Tibial artery (tissue), 4 donors: Measurements from ENCODE around the gene KTN1.

Source experiments
- DNase-seq, 2 donors: peaks; one replicate each; pipeline ENCODE4 v3.0.0-alpha.2; 2019
- H3K27ac ChIP-seq, 2 donors: fragments of 200-600 bp; sonication (generic) in 1 of 2; 1 replicate in 1 of 2; 2 replicates in 1 of 2; pipeline ENCODE4 v1.5.1; 2018 to 2019; ENCODE audit warnings: mild to moderate bottlenecking in 1 of 2
- H3K27me3 ChIP-seq, 2 donors: fragments of 200-600 bp; sonication (generic) in 1 of 2; one replicate each; pipeline versions ENCODE4 v1.5.1 to v1.6.0; 2016 to 2019
- H3K36me3 ChIP-seq, 3 donors: fragments of 200-600 bp; sonication (generic) in 2 of 3; one replicate each; pipeline ENCODE4 v1.5.1; 2016 to 2019; ENCODE audit warnings: mild to moderate bottlenecking in 2 of 3
- H3K4me1 ChIP-seq, 4 donors: fragments of 200-600 bp; sonication (generic) in 2 of 4; 1 replicate in 3 of 4; 2 replicates in 1 of 4; pipeline ENCODE4 v1.5.1; 2016 to 2019
- H3K4me3 ChIP-seq, 2 donors: fragments of 200-600 bp; sonication (generic) in 1 of 2; 1 replicate in 1 of 2; 2 replicates in 1 of 2; pipeline ENCODE4 v1.5.1; 2018 to 2019; ENCODE audit warnings: mild to moderate bottlenecking in 2 of 2
- H3K9me3 ChIP-seq, 3 donors: fragments of 200-600 bp; sonication (generic) in 1 of 3; one replicate each; pipeline ENCODE4 v1.5.1; 2016 to 2019
- intact Hi-C: fragments of 100-400 bp; cut with DNase I; formaldehyde crosslinking; loops from one replicate; pipeline ENCODE4 v1.15.0; 2023; ENCODE audit warnings: low total_unique reads
- TF ChIP-seq, protein P1 (sequence below), 2 experiments: fragments of 200-600 bp in 1 of 2; fragments of 450-650 bp in 1 of 2; IDR thresholded peaks; one replicate each; pipeline ENCODE4 v1.5.1; 2017 to 2019; ENCODE audit warnings: antibody characterized with exemption in 2 of 2, mild to moderate bottlenecking in 1 of 2, moderate library complexity in 1 of 2

Gene KTN1

DNA sequence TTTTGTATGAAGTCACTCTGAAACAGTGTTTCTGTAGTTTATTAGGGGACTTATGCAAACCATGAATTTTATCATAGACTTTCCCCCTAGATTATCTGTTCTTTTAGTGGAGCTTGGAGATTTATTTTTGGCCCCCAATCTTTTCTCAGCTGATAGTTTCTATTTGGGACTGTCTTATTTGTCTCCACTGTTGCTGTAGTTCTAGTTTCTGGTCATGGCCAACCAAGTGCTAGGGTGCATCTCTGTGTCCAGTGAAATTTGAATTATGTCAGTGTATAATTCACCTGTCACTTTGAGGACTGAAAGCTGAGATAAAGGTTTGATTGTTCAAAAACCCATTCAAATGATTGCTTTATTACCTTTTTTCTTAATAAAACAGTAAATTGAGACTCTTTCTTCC, 61.3 kb downstream of the KTN1 start:
- Histone ChIP-seq H3K27me3 (no peaks in the 10 kb centered on the region), H3K4me3 (no peak overlapping the region), H3K9me3 (no peaks in the 10 kb centered on the region), H3K27ac (no peak overlapping the region), H3K36me3 (peaks cover 37 to 55% (median 51%) of the 10 kb centered on the region in 3 donors), H3K4me1 (peaks cover 0 to 13% (median 0%) of the 10 kb centered on the region in 4 donors)
- no peak for DNase-seq
- TF ChIP-seq, protein P1, sequence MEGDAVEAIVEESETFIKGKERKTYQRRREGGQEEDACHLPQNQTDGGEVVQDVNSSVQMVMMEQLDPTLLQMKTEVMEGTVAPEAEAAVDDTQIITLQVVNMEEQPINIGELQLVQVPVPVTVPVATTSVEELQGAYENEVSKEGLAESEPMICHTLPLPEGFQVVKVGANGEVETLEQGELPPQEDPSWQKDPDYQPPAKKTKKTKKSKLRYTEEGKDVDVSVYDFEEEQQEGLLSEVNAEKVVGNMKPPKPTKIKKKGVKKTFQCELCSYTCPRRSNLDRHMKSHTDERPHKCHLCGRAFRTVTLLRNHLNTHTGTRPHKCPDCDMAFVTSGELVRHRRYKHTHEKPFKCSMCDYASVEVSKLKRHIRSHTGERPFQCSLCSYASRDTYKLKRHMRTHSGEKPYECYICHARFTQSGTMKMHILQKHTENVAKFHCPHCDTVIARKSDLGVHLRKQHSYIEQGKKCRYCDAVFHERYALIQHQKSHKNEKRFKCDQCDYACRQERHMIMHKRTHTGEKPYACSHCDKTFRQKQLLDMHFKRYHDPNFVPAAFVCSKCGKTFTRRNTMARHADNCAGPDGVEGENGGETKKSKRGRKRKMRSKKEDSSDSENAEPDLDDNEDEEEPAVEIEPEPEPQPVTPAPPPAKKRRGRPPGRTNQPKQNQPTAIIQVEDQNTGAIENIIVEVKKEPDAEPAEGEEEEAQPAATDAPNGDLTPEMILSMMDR (IDR thresholded peaks at IDR 0.05) = no peak
- intact Hi-C loops = no loop called here

DNA sequence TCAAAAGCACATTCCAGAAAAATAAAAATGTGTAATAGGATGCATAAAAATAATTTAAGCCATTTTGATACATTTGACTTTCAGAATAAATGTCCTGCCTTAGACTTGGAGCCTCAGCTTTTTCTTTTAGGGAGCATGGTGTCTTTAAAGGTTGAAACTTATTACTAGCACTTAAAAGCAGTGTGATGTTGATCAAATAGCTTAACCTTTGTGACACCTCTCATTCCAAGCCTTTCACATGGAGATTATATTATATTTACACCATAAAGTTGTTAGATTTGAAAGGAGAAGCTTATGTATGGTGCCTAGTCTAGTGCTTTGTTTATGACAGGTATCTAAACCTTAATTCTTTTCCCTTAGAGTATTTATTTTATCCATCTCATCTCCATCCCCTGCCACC, 61.9 kb downstream of the KTN1 start:
- TF ChIP-seq, protein P1 (IDR thresholded peaks at IDR 0.05) = no peak
- peaks cover 31 to 50% (median 45%) of the 10 kb centered on the region in 3 donors for H3K36me3 ChIP-seq
- no peak for DNase-seq
- intact Hi-C loops = no loop called here
- H3K4me1 ChIP-seq = peaks cover 0 to 13% (median 0%) of the 10 kb centered on the region in 4 donors
- no peaks in the 10 kb centered on the region for H3K9me3 ChIP-seq
- H3K4me3 ChIP-seq = no peak overlapping the region
- no peak overlapping the region for H3K27ac ChIP-seq
- H3K27me3 ChIP-seq = no peaks in the 10 kb centered on the region

DNA sequence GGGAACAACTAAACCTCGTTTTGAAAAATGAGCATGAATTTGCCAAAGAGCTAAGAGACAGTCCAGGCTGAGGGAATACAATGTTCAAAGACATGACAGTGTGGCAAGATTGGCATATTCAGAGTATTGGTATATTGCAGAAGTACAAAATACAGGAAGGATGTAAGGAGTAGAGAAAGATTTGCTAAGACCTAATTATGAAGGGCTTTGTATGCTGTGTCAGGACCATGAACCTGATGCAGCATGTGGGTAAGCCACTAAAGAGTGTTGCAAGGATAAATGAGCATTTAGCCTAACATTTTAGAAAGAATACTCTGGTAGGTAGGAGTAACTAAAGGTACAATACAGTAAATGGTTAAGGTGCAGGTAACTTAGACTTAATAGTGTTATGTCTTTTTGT, 65.1 kb downstream of the KTN1 start:
- H3K4me3 ChIP-seq = no peak overlapping the region
- TF ChIP-seq, protein P1 (IDR thresholded peaks at IDR 0.05) = no peak
- H3K4me1 ChIP-seq = peaks cover 0 to 5% (median 0%) of the 10 kb centered on the region in 4 donors
- H3K27ac ChIP-seq = no peak overlapping the region
- no peak for DNase-seq
- H3K36me3 ChIP-seq = peaks cover 45 to 57% (median 49%) of the 10 kb centered on the region in 3 donors
- no peaks in the 10 kb centered on the region for H3K27me3 ChIP-seq
- intact Hi-C loops = no loop called here
- H3K9me3 ChIP-seq = no peaks in the 10 kb centered on the region

DNA sequence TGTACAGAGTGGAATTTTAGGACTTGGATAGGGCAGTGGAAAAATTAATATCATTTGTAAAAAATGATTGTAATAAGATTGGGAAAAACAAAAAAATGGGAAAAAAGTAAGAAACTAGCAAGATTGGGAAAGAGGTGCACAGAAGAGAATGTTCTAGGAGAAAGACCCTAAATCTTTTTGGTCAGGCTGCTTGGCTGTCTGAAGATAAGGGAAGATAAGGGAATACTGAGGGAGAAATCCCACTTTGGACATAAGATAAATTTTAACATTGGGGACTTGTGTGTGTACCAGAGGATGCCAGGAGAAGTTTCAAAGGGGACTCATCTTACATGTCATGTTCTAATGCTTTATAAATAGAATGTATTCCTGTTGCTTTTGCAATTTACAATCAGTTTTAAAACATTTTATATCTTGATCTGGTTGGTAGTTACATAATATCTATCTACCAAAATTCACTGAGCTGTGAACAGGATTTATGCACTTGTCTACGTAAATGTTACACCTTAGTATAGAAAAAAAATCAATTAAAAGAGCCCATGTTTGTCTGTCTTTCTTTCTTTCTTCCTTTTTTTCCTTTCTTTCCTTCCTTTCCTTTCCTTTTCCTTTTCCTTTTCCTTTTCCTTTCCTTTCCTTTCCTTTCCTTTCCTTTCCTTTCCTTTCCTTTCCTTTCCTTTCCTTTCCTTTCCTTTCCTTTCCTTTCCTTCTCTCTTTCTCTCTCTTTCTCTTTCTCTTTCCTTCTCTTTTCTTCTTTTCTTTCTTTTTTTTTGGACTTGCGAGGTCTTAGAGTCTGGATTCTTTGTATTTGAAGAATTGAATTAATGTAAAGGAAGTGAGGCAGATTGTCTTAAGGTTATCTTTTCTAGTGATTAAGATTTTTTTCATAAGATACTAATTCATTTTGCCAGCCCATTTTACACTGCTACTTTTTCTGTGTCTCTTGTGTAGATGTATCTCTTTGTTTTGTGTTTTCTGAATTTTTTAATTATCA, 66.1 kb downstream of the KTN1 start:
- Histone ChIP-seq H3K4me1 (peaks cover 0 to 5% (median 0%) of the 10 kb centered on the region in 4 donors), H3K9me3 (no peaks in the 10 kb centered on the region), H3K4me3 (no peak overlapping the region), H3K27me3 (no peaks in the 10 kb centered on the region), H3K36me3 (peaks cover 45 to 57% (median 49%) of the 10 kb centered on the region in 3 donors), H3K27ac (no peak overlapping the region)
- intact Hi-C loops = no loop called here
- no peak for DNase-seq
- TF ChIP-seq, protein P1 (IDR thresholded peaks at IDR 0.05) = no peak

DNA sequence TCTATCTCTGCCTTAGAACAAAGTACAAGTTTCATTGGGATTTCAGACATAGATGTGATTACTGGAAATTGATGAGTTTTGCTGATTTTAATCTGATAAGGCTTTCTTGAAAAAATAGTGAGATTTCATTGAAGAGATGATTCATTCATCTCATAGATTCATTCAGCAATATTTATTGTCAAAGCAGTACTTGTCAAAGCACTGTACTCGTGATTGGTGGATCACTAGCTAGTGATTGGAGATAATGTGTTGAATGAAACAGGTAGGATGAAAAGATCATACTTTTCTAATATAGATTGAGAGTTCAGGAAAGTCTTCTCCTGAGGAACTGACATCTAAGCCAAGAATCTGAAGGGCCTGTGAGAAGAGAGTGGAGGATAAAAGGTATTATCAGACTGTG, 71.0 kb downstream of the KTN1 start:
- intact Hi-C loops = no loop called here
- peaks cover 54 to 66% (median 61%) of the 10 kb centered on the region in 3 donors for H3K36me3 ChIP-seq
- H3K27me3 ChIP-seq = no peaks in the 10 kb centered on the region
- TF ChIP-seq, protein P1 (IDR thresholded peaks at IDR 0.05) = no peak
- H3K4me3 ChIP-seq = no peak overlapping the region
- no peak for DNase-seq
- no peak overlapping the region for H3K27ac ChIP-seq
- H3K9me3 ChIP-seq = no peaks in the 10 kb centered on the region
- H3K4me1 ChIP-seq = no peaks in the 10 kb centered on the region
